A549 (cell line): Measurements from ENCODE around the gene WASF2. TPM values are rescaled to one million over a fixed set of nuclear protein-coding genes. Genes with fewer than 3 reads are reported as not detected.

ENCODE experiments used
- ATAC-seq, 2 experiments: fragments of 200-7000 bp in 1 of 2; fragments of >200 bp in 1 of 2; cut with Nextera tagmentation in 1 of 2; cut with Tn5 transposase in 1 of 2; 3 replicates each; pipeline versions ENCODE4 v1.8.0 to v1.9.1; 2018 to 2020; ENCODE audit warnings: mild to moderate bottlenecking in 1 of 2, moderate library complexity in 1 of 2
- CTCF ChIA-PET: fragments of 300-600 bp; sonication (Branson Sonifier 250); formaldehyde crosslinking; extraction: SDS; loops from one replicate; lab custom pipeline; 2021; ENCODE audit warnings: antibody characterized with exemption, inconsistent platforms; lab: Yijun Ruan, JAX
- POLR2A ChIA-PET: fragments of 350-600 bp; formaldehyde crosslinking; extraction: SDS; loops from one replicate; lab custom pipeline; 2021; ENCODE audit warnings: antibody characterized with exemption, inconsistent platforms; lab: Yijun Ruan, JAX
- DNase-seq, 2 experiments: peaks; one replicate each; pipeline versions ENCODE4 v3.0.0 to v3.0.0-alpha.2; 2011 to 2016; ENCODE audit warnings: low read depth in 1 of 2, low spot score in 1 of 2
- FAIRE-seq: peaks from 2 replicates; lab custom pipeline; 2011; peaks lifted over from hg19 to GRCh38; lab: Jason Lieb, UNC
- H3K27ac ChIP-seq, 2 experiments: fragments of >200 bp; sonication (Bioruptor Twin); formaldehyde crosslinking; 3 replicates each; pipeline ENCODE4 v1.5.1; 2016 to 2017
- H3K4me1 ChIP-seq: fragments of >200 bp; sonication (Bioruptor Twin); formaldehyde crosslinking; 3 replicates; pipeline ENCODE4 v1.6.1; 2016
- H3K4me2 ChIP-seq: fragments of >200 bp; sonication (Bioruptor Twin); formaldehyde crosslinking; 3 replicates; pipeline ENCODE4 v1.6.1; 2016
- H3K4me3 ChIP-seq: fragments of >200 bp; sonication (Bioruptor Twin); formaldehyde crosslinking; 3 replicates; pipeline ENCODE4 v1.5.1; 2016
- H3K9me3 ChIP-seq: fragments of >200 bp; sonication (Bioruptor Twin); formaldehyde crosslinking; 3 replicates; pipeline ENCODE4 v1.6.1; 2016
- ATOH8 ChIP-seq: fragments of 250-450 bp; sonication (Bioruptor Pico); IDR thresholded peaks from 2 replicates; pipeline ENCODE4 v1.5.0; 2020; ENCODE audit warnings: low read depth, mild to moderate bottlenecking, moderate library complexity
- BCL3 ChIP-seq: fragments of >200 bp; sonication (Bioruptor Twin); formaldehyde crosslinking; IDR thresholded peaks from 3 replicates; pipeline ENCODE4 v1.6.1; 2016
- CBX2 ChIP-seq: fragments of 200-600 bp; sonication (generic); IDR thresholded peaks from 2 replicates; pipeline ENCODE4 v1.6.1; 2016; ENCODE audit warnings: low read depth, mild to moderate bottlenecking, borderline replicate concordance
- CBX8 ChIP-seq: fragments of 200-600 bp; sonication (generic); IDR thresholded peaks from 2 replicates; pipeline ENCODE4 v1.6.1; 2016
- CHD2 ChIP-seq: fragments of 150-350 bp; IDR thresholded peaks from 2 replicates; pipeline ENCODE4 v1.6.1; 2014; ENCODE audit warnings: low read length; ENCODE audit not compliant: partially characterized antibody
- EHF ChIP-seq: fragments of 250-450 bp; sonication (Bioruptor Pico); IDR thresholded peaks from 2 replicates; pipeline ENCODE4 v1.5.0; 2020; ENCODE audit warnings: mild to moderate bottlenecking
- EHMT2 ChIP-seq: fragments of 200-600 bp; sonication (generic); IDR thresholded peaks from 2 replicates; pipeline ENCODE4 v1.6.1; 2016; ENCODE audit warnings: antibody characterized with exemption, low read depth, mild to moderate bottlenecking, moderate library complexity
- EP300 ChIP-seq, 2 experiments: fragments of >200 bp; sonication (Bioruptor Twin); formaldehyde crosslinking; IDR thresholded peaks; 2 replicates in 1 of 2; 3 replicates in 1 of 2; pipeline ENCODE4 v1.6.1; 2016 to 2017
- FOSL2 ChIP-seq, 2 experiments: fragments of 450-650 bp in 1 of 2; fragments of >200 bp in 1 of 2; sonication (Bioruptor Twin) in 1 of 2; formaldehyde crosslinking; IDR thresholded peaks; 2 replicates each; pipeline versions ENCODE4 v1.5.0 to v1.6.1; 2016 to 2020; ENCODE audit warnings: mild to moderate bottlenecking in 1 of 2, moderate library complexity in 1 of 2
- FOXS1 ChIP-seq: fragments of 250-450 bp; sonication (Bioruptor Pico); IDR thresholded peaks from 2 replicates; pipeline ENCODE4 v1.5.0; 2020; ENCODE audit warnings: mild to moderate bottlenecking, moderate library complexity
- GATA3 ChIP-seq: IDR thresholded peaks from 2 replicates; pipeline ENCODE4 v1.6.1; 2012; ENCODE audit warnings: borderline replicate concordance
- HDAC2 ChIP-seq: fragments of 200-600 bp; sonication (generic); IDR thresholded peaks from 2 replicates; pipeline ENCODE4 v1.6.1; 2016
- HES2 ChIP-seq: fragments of >200 bp; sonication (Bioruptor Twin); formaldehyde crosslinking; IDR thresholded peaks from 2 replicates; pipeline ENCODE4 v1.6.1; 2016
- HOXB5 ChIP-seq: fragments of 250-450 bp; sonication (Bioruptor Pico); IDR thresholded peaks from 2 replicates; pipeline ENCODE4 v1.5.0; 2020; ENCODE audit warnings: mild to moderate bottlenecking, moderate library complexity
- KDM5A ChIP-seq: fragments of 200-600 bp; sonication (generic); IDR thresholded peaks from 2 replicates; pipeline ENCODE4 v1.6.1; 2016; ENCODE audit warnings: antibody characterized with exemption, mild to moderate bottlenecking
- MAX ChIP-seq: IDR thresholded peaks from 2 replicates; pipeline ENCODE4 v1.6.1; 2012
- MYC ChIP-seq: IDR thresholded peaks from 2 replicates; pipeline ENCODE4 v1.6.1; 2012; ENCODE audit warnings: mild to moderate bottlenecking, inconsistent platforms, low read length, improper control_type of control experiment, borderline replicate concordance
- NR3C1 ChIP-seq: fragments of >200 bp; sonication (Bioruptor Twin); formaldehyde crosslinking; IDR thresholded peaks from 3 replicates; pipeline ENCODE4 v1.6.1; 2017
- POLR2A ChIP-seq: IDR thresholded peaks from 2 replicates; pipeline ENCODE4 v1.6.1; 2012; ENCODE audit warnings: mild to moderate bottlenecking, low read length
- RAD21 ChIP-seq, 2 experiments: fragments of >200 bp in 1 of 2; sonication (Bioruptor Twin) in 1 of 2; formaldehyde crosslinking in 1 of 2; IDR thresholded peaks in 1 of 2; conservative IDR thresholded peaks in 1 of 2; 2 replicates in 1 of 2; 3 replicates in 1 of 2; pipeline ENCODE4 v1.6.1; 2012 to 2018; ENCODE audit warnings: inconsistent platforms in 1 of 2
- REST ChIP-seq: fragments of 200-600 bp; sonication (generic); IDR thresholded peaks from 2 replicates; pipeline ENCODE4 v1.6.1; 2016; ENCODE audit warnings: antibody characterized with exemption, mild to moderate bottlenecking, moderate library complexity
- RFX5 ChIP-seq: fragments of 450-650 bp; IDR thresholded peaks from 2 replicates; pipeline ENCODE4 v1.7.1; 2014; ENCODE audit warnings: antibody characterized with exemption, mild to moderate bottlenecking, moderate library complexity
- SMC3 ChIP-seq: fragments of >200 bp; sonication (Bioruptor Twin); formaldehyde crosslinking; IDR thresholded peaks from 3 replicates; pipeline ENCODE4 v1.6.1; 2018; ENCODE audit warnings: inconsistent platforms
- SREBF2 ChIP-seq: fragments of 450-650 bp; IDR thresholded peaks from 2 replicates; pipeline ENCODE4 v1.6.1; 2014; ENCODE audit warnings: mild to moderate bottlenecking, moderate library complexity
- ZC3H11A ChIP-seq: fragments of 450-650 bp; IDR thresholded peaks from 2 replicates; pipeline ENCODE4 v1.6.1; 2014; ENCODE audit warnings: antibody characterized with exemption, mild to moderate bottlenecking
- ZFP36 ChIP-seq: fragments of 450-650 bp; IDR thresholded peaks from 2 replicates; pipeline ENCODE4 v1.6.1; 2014; ENCODE audit warnings: borderline replicate concordance; ENCODE audit not compliant: partially characterized antibody
- ZNF302 ChIP-seq: fragments of 250-450 bp; sonication (Bioruptor Pico); IDR thresholded peaks from 2 replicates; pipeline ENCODE4 v1.9.0; 2021; ENCODE audit warnings: inconsistent platforms, mild to moderate bottlenecking, moderate library complexity
- WGBS: methylation state at CpG from one replicate; pipeline ENCODE4 v1.1.6; 2017; ENCODE audit errors: missing lambda C conversion rate; 5-methylcytosine and 5-hydroxymethylcytosine counted together
- polyA plus RNA-seq, 4 experiments: library from polyadenylated mRNA; depleted of rRNA in 3 of 4; stranded (reverse); fragments of >200 nt; fragmentation: RNase III in 1 of 4; extraction: RNeasy Plus Mini Kit Qiagen cat#74134 plus additional on column Dnase treatment in 1 of 4; gene quantifications; 2 replicates in 3 of 4; 3 replicates in 1 of 4; pipeline ENCODE4 v1.2.3, GENCODE V29; 2011 to 2017

The WASF2 gene
- polyA plus RNA-seq, 2 of the 4 experiments (the other 2 are of a cell fraction), result 22.7 to 44.9 TPM

GRCh38 chr1:27483659-27484058, 6.3 kb downstream of the WASF2 start:
- 90% methylated on average over 2 of the region's 2 CpGs for WGBS
- ChIA-PET CTCF (interaction anchor here (0.6 to 1.5 kb wide), 2 partner anchors 67 to 92 kb away, joined by 3 read pairs; no protein-coding TSS in a partner anchor), POLR2A (no interaction called here)
- TF ChIP-seq SMC3 (no peak), ATOH8 (CRISPR knock-in tag) (no peak), FOXS1 (CRISPR knock-in tag) (no peak), RFX5 (no peak), RAD21 (conservative IDR thresholded peaks at IDR 0.05 in 1 of 2, IDR thresholded peaks at IDR 0.05 in 1 of 2) (no peak), EHMT2 (no peak), SREBF2 (no peak), MYC (no peak), CBX8 (no peak), GATA3 (no peak), HES2 (no peak)
- Histone ChIP-seq H3K4me1 (peaks cover 10% of the 10 kb centered on the region; the same call in 2 of the 3 replicates), H3K9me3 (no peaks in the 10 kb centered on the region), H3K4me2 (no peak overlapping the region), H3K27ac (no peak overlapping the region), H3K4me3 (no peak overlapping the region)
- DNase-seq (no peak), FAIRE-seq (no peak), ATAC-seq (no peak)

- Histone ChIP-seq H3K9me3 (no peaks in the 10 kb centered on the region), H3K4me1 (peaks cover 10% of the 10 kb centered on the region; the same call in 2 of the 3 replicates), H3K27ac (no peak overlapping the region), H3K4me3 (no peak overlapping the region), H3K4me2 (no peak overlapping the region)
- TF ChIP-seq MYC (no peak), ZC3H11A (no peak), FOSL2 (IDR thresholded peaks at IDR 0.05) (no peak), FOSL2 (CRISPR knock-in tag; IDR thresholded peaks at IDR 0.05) (no peak), BCL3 (no peak), SMC3 (no peak), KDM5A (no peak), EP300 (IDR thresholded peaks at IDR 0.05) (no peak), ZFP36 (no peak), SREBF2 (no peak), POLR2A (no peak), CHD2 (no peak), ZNF302 (CRISPR knock-in tag) (no peak), EHF (CRISPR knock-in tag) (no peak), CBX2 (no peak), HOXB5 (CRISPR knock-in tag) (no peak), REST (no peak), MAX (no peak), NR3C1 (no peak), HDAC2 (no peak)
- DNase-seq, result no peak
- ChIA-PET CTCF (interaction anchor here (1.0 to 1.5 kb wide), 3 partner anchors 66 to 84 kb away, joined by 3 read pairs; no protein-coding TSS in a partner anchor), POLR2A (no interaction called here)
- no peak for ATAC-seq
- 89% methylated on average over 2 of the region's 2 CpGs for WGBS
- no peak for FAIRE-seq
Measured at GRCh38 chr1:27481994-27482620, 7.9 kb downstream of the WASF2 start.
